RWPE1 (cell line): ENCODE data around the gene GALNT1.

Experiments used
- CTCF ChIA-PET: fragments of 350-600 bp; sonication (Branson Sonifier 250); formaldehyde crosslinking; extraction: SDS; loops from one replicate; lab custom pipeline; 2021; lab: Yijun Ruan, JAX
- POLR2A ChIA-PET: fragments of 400-600 bp; formaldehyde crosslinking; extraction: SDS; loops from one replicate; lab custom pipeline; 2020; ENCODE audit warnings: antibody characterized with exemption; ENCODE audit not compliant: low non-redundant PET; lab: Yijun Ruan, JAX
- DNase-seq: peaks from one replicate; pipeline ENCODE4 v3.0.0; 2012; ENCODE audit warnings: low spot score
- H3K27ac ChIP-seq: fragments of 450-650 bp; 2 replicates; pipeline ENCODE4 v1.5.1; 2017
- CTCF ChIP-seq: fragments of 450-650 bp; conservative IDR thresholded peaks from 2 replicates; pipeline ENCODE4 v1.5.1; 2017; ENCODE audit warnings: low read depth, mild to moderate bottlenecking

The GALNT1 gene

GRCh38 chr18:35755369-35755768, 173.8 kb downstream of the GALNT1 start:
- H3K27ac ChIP-seq, result no peak overlapping the region
- POLR2A ChIA-PET, result no interaction called here
- no peak for DNase-seq
- no peak for TF ChIP-seq CTCF
- CTCF ChIA-PET, result interaction anchor here (0.6 kb wide), 1 partner anchor 195 kb away, joined by 4 read pairs; no protein-coding TSS in a partner anchor

- ChIA-PET POLR2A (no interaction called here), CTCF (interaction anchor here (0.6 to 0.8 kb wide), 8 partner anchors 14 to 1602 kb away, joined by 3 to 5 read pairs (median 3); no protein-coding TSS in a partner anchor)
- peak; percentile 68 for TF ChIP-seq CTCF
- peak; percentile 35 for DNase-seq
- no peak overlapping the region for H3K27ac ChIP-seq
Measured at GRCh38 chr18:35756506-35757117, 175.1 kb downstream of the GALNT1 start.
